GM12874 (cell line): ENCODE measurements around the gene BLCAP.

Source experiments
- TF ChIP-seq, protein P1 (sequence below): IDR thresholded peaks from 2 replicates; pipeline ENCODE4 v1.5.1; 2011; ENCODE audit warnings: low read depth, mild to moderate bottlenecking, control low read depth, low read length, moderate library complexity; ENCODE audit not compliant: insufficient read depth

BLCAP gene

DNA sequence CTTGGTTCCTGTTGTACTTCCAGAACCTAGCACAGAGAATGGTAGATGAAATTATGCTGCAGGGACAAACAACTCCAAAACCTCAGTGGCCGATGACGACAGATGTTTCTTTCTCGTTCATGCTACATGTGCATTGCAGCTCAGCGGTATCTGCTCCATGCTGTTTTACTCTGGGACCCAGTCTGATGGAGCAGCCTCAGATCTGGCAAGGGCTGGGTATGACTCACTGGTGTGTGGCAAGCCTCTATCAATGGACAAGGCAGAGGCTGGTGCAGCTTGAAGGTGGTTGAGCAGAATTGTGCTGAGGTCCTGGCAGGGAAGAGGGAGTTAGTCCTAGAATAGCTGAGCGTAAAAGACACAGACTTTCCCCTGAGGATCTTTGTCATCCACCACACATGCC lies 10.3 kb upstream of the BLCAP start:
- TF ChIP-seq, protein P1, sequence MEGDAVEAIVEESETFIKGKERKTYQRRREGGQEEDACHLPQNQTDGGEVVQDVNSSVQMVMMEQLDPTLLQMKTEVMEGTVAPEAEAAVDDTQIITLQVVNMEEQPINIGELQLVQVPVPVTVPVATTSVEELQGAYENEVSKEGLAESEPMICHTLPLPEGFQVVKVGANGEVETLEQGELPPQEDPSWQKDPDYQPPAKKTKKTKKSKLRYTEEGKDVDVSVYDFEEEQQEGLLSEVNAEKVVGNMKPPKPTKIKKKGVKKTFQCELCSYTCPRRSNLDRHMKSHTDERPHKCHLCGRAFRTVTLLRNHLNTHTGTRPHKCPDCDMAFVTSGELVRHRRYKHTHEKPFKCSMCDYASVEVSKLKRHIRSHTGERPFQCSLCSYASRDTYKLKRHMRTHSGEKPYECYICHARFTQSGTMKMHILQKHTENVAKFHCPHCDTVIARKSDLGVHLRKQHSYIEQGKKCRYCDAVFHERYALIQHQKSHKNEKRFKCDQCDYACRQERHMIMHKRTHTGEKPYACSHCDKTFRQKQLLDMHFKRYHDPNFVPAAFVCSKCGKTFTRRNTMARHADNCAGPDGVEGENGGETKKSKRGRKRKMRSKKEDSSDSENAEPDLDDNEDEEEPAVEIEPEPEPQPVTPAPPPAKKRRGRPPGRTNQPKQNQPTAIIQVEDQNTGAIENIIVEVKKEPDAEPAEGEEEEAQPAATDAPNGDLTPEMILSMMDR, result no peak

DNA sequence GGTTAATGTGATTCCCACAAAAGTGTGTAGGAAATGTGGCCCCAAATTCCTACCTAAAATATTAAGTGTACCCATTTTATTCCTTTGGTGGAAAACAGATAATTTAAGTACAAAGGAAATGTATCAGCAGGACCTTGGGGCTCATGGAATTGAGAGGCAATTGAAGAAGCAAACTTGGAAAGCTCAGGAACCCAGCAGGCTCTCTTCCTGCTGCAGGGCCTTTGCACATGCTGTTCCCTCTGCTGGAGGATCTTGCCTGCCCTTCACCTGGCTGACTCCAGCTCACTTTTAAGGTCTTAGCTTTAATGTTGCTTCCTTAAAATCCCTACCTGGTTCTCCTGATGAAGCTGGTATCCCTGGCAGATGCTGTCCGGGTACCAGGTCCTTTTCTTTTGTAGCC lies 9.8 kb upstream of the BLCAP start:
- TF ChIP-seq, protein P1, result no peak

DNA sequence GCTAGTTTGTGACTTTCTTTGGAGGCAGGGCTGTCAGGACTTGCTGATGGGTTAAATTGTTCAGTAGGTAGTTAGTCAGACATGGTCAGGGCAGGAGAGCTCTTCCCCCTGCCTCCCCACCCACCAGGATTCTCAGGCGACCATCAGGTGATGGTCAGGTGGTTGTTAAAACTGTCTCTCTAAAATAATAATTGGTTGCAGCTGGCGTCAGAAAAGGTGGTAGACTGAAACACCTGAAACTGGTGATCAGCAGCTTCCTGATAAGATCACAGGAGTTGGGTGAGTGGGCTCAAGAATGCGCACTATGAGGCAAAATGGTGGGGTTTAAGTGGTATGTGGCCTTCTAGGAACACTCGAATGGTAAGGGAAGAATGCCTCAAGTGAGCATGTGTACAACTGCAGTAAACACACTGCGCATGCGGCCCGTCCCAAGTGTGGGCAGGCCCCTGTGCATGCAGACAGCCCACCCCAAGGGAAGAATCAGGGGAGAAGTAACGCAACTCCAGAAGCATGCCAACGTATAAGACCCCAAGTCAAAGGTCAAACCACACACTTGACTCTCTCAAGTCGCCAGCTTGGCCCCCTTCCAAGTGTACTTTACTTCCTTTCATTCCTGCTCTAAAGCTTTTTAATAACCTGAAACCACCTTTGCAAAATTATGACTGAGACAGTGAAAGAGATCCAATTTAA lies 7.9 kb upstream of the BLCAP start:
- TF ChIP-seq, protein P1, result no peak

DNA sequence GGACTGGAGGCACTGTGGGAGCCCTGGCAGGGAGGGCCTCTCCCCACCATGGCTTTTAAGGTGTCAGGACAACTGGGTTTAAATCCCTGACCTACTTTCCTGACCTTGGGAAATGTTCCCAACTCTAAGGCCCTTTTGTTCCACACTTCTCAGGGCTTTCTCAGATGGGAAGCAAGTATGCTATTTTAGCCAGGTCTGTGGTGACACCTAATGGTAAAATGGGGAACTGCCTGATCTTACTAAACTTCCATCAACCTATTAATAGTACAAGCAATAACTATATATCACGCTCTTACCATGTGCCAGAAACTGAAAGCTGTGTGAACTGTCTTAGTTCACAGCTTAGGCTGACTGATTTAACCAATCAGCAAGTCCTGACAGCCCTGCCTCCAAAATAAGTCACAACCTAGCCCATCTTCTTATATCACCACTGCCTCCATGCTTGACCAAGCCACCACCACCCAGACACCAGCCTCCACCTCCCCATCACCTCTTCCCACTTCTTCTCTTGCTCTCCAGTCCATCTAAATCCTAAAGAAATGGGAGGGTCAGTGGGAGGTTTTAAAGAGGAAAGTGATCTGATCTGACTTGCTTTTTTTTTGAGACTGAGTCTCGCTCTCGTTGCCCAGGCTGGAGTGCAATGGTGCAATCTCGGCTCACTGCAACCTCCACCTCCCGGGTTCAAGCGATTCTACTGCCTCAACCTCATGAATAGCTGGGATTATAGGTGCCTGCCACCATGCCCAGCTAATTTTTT lies 6.9 kb upstream of the BLCAP start:
- TF ChIP-seq, protein P1, result peak; percentile 65

DNA sequence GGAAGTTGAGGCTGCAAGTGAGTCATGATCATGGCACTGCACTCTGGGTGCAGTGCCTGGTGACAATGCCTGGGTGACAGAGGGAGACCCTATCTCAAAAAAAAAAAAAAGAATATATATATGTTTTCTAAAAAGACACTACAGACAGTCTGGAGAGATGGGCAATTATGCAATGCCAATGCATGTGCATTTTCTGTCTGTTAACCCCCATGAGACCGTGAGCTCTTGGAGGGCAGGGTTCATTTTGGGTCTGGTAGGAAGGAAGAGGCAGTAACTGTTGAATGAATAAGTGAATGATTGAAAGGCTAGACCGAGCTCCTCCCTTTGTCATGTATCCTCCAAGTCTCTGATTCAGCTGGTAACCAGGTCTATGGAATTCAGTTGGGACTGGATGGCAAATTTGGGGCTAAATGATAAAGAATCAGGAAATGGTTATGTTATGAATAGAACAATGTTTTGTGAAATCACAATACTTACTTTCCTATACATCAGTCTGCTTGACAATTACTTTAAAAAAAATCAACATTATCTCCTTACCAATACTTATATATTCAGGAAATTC lies 5.6 kb upstream of the BLCAP start:
- TF ChIP-seq, protein P1, result no peak

DNA sequence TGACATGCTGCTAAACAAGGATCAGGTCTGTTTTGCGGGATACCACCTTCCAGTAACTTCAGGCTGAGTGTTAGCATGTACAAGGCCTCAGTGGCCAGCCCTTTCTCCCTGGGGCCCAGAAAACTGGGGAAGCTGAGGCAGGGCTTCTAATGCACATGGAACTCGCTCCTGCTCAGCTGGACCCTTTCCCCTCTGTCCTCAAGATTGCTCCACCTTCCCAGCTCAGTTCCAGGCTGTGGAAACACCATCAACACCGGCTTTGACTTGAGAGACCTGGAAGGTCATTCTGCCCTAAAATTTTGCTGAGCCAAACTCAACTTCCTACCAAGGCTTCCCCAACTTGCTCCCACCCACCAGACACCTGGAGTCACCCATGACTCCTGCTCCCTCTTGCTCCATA lies 4.2 kb upstream of the BLCAP start:
- TF ChIP-seq, protein P1, result no peak

DNA sequence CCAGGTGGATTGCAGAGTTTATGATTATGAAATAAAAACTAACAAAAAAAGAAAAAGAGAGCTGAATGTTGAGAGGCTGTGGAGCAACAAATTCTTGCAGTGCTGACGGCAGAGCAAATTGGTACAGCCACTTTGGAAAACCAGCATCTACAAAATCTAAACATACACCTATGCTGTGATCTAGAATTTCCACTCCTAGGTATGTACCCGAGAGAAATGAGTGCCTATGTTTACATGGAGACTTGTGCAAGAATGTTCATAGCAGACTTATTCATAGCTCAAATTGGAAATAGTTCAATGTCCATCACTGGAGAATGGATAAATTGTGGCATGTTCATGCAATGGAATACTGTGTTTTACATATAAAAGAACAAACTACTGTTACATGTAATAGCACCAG lies 3.0 kb upstream of the BLCAP start:
- TF ChIP-seq, protein P1, result no peak
